Fibroblast of the aortic adventitia (primary cell): ENCODE results near the gene RICTOR. TPM values are rescaled to one million over a fixed set of nuclear protein-coding genes. Genes with fewer than 3 reads are reported as not detected.
"Not testable (repeated sequence)": the region's sequence is repeated elsewhere in the genome, so short reads cannot be mapped to it uniquely, and the experiment has no call there.

Experiments used
- DNase-seq: peaks from one replicate; pipeline ENCODE4 v3.0.0-alpha.2; 2010; ENCODE audit warnings: low read depth
- H3K4me3 ChIP-seq: 2 replicates; pipeline ENCODE4 v1.5.1; 2011; ENCODE audit warnings: low read depth, mild to moderate bottlenecking, control low read depth, low read length, moderate library complexity
- total RNA-seq: library from RNA; depleted of rRNA; stranded (reverse); fragments of >200 nt; gene quantifications from 2 replicates; pipeline ENCODE4 v1.2.3, GENCODE V29; 2012; ENCODE audit warnings: low replicate concordance
- TF ChIP-seq, protein P1 (sequence below): IDR thresholded peaks from 2 replicates; pipeline ENCODE4 v1.5.1; 2011; ENCODE audit warnings: mild to moderate bottlenecking, low read length, control low read depth, inconsistent platforms; ENCODE audit not compliant: insufficient read depth

Gene RICTOR
- total RNA-seq, 1 donor: 55.0 TPM

- DNase-seq: peak; percentile 84
- TF ChIP-seq, protein P1, sequence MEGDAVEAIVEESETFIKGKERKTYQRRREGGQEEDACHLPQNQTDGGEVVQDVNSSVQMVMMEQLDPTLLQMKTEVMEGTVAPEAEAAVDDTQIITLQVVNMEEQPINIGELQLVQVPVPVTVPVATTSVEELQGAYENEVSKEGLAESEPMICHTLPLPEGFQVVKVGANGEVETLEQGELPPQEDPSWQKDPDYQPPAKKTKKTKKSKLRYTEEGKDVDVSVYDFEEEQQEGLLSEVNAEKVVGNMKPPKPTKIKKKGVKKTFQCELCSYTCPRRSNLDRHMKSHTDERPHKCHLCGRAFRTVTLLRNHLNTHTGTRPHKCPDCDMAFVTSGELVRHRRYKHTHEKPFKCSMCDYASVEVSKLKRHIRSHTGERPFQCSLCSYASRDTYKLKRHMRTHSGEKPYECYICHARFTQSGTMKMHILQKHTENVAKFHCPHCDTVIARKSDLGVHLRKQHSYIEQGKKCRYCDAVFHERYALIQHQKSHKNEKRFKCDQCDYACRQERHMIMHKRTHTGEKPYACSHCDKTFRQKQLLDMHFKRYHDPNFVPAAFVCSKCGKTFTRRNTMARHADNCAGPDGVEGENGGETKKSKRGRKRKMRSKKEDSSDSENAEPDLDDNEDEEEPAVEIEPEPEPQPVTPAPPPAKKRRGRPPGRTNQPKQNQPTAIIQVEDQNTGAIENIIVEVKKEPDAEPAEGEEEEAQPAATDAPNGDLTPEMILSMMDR: peak; percentile 60
- no peak overlapping the region for H3K4me3 ChIP-seq
Measured at GRCh38 chr5:38994324-38994927, 79.8 kb downstream of the RICTOR start.

GRCh38 chr5:38989974-38990719 is 84.1 kb downstream of the RICTOR start:
- not testable (repeated sequence) for DNase-seq

DNA sequence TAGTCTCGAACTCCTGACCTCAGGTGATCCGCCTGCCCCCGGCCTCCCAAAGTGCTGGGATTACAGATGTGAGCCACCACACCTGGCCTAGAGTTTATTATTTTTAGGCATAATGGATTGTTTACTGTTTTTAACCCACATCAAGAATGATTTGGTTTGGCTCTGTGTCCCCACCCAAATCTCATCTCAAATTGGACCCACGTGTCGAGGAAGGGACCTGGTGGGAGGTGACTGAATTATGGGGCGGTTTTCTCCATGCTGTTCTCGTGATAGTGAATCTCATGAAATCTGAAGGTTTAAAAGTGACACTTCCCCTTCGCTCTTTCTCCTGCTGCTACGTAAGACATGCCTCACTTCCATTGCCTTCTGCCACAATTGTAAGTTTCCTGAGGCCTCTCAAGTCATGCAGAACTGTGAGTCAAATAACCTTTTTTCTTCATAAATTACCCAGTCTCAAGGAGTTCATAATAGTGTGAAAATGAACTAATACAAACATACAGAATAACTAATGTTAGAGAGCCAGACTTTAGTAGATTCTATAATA is 88.2 kb downstream of the RICTOR start:
- TF ChIP-seq, protein P1: no peak

More at GRCh38 chr5:38989974-38990719, 84.1 kb downstream of the RICTOR start:
- not testable (repeated sequence) for H3K4me3 ChIP-seq

GRCh38 chr5:38979535-38979934 is 94.7 kb downstream of the RICTOR start:
- H3K4me3 ChIP-seq: no peak overlapping the region
- TF ChIP-seq, protein P1: no peak
- peak; percentile 5 for DNase-seq

More for the DNA sequence above, 88.2 kb downstream of the RICTOR start:
- DNase-seq: no peak
- H3K4me3 ChIP-seq: no peak overlapping the region

GRCh38 chr5:38978036-38978435 is 96.2 kb downstream of the RICTOR start:
- no peak for DNase-seq
- no peak overlapping the region for H3K4me3 ChIP-seq
- TF ChIP-seq, protein P1: no peak

GRCh38 chr5:38968665-38969064 is 105.5 kb downstream of the RICTOR start:
- no peak for DNase-seq
- no peak overlapping the region for H3K4me3 ChIP-seq
- TF ChIP-seq, protein P1: no peak

DNA sequence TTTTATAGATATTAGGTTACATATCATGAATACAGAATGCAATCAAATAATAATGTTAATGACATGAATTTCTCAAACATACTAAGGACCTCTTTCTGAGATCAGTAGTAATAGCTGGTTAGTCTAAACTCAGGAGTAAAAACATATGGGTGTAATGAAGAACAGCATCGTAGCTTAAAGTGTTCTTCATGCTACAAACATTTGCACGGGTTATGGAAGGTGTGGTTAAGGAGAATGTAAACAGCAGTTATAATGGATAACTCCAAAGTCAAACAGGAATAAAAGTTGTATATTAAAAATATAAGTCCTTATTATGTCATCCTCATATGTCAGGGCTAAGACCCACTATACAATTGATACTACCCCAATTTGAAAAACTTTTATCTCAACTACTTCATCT is 112.5 kb downstream of the RICTOR start:
- no peak overlapping the region for H3K4me3 ChIP-seq
- DNase-seq: no peak
- TF ChIP-seq, protein P1: no peak
